Bronchial epithelial cell (primary cell): Measurements from ENCODE around the gene RBBP8NL. TPM values are rescaled to one million over a fixed set of nuclear protein-coding genes. Genes with fewer than 3 reads are reported as not detected.

Source experiments
- DNase-seq: peaks from one replicate; pipeline ENCODE4 v3.0.0-alpha.2; 2010; ENCODE audit warnings: low read depth
- FAIRE-seq: peaks from 2 replicates; lab custom pipeline; 2011; peaks lifted over from hg19 to GRCh38; lab: Jason Lieb, UNC
- H3K27me3 ChIP-seq: 2 replicates; pipeline ENCODE4 v1.5.1; 2011; ENCODE audit warnings: low read length; ENCODE audit not compliant: control insufficient read depth, insufficient read depth
- H3K36me3 ChIP-seq: 2 replicates; pipeline ENCODE4 v1.5.1; 2011; ENCODE audit warnings: low read length; ENCODE audit not compliant: control insufficient read depth, insufficient read depth
- H3K4me3 ChIP-seq: 2 replicates; pipeline ENCODE4 v1.5.1; 2011; ENCODE audit warnings: mild to moderate bottlenecking, low read depth, low read length, control low read depth
- CTCF ChIP-seq: IDR thresholded peaks from 2 replicates; pipeline ENCODE4 v1.5.1; 2011; ENCODE audit warnings: mild to moderate bottlenecking, moderate library complexity, low read length, control low read depth, inconsistent platforms; ENCODE audit not compliant: insufficient read depth, severe bottlenecking
- total RNA-seq: library from RNA; depleted of rRNA; stranded (reverse); fragments of >200 nt; gene quantifications from 2 replicates; pipeline ENCODE4 v1.2.1, GENCODE V29; 2014

The RBBP8NL gene
- total RNA-seq, 1 donor from 2014 or later, result under 0.01 TPM

- no peak for TF ChIP-seq CTCF
- H3K27me3 ChIP-seq, result no peaks in the 10 kb centered on the region
- no peak for FAIRE-seq
- no peak for DNase-seq
- peaks cover 5% of the 10 kb centered on the region for H3K36me3 ChIP-seq
- H3K4me3 ChIP-seq, result no peak overlapping the region
Measured at GRCh38 chr20:62394248-62395245, 32.8 kb downstream of the RBBP8NL start.

- no peaks in the 10 kb centered on the region for H3K27me3 ChIP-seq
- no peak for DNase-seq
- no peak for FAIRE-seq
- TF ChIP-seq CTCF, result no peak
- H3K4me3 ChIP-seq, result no peak overlapping the region
- H3K36me3 ChIP-seq, result peaks cover 10% of the 10 kb centered on the region
Measured at GRCh38 chr20:62393830-62394229, 33.5 kb downstream of the RBBP8NL start.

- Histone ChIP-seq H3K4me3 (no peak overlapping the region), H3K36me3 (peaks cover 12% of the 10 kb centered on the region), H3K27me3 (no peaks in the 10 kb centered on the region)
- DNase-seq (no peak), FAIRE-seq (no peak)
- TF ChIP-seq CTCF, result no peak
Measured at GRCh38 chr20:62393335-62393665, 34.0 kb downstream of the RBBP8NL start.

GRCh38 chr20:62392621-62393334, 34.6 kb downstream of the RBBP8NL start:
- DNase-seq (no peak), FAIRE-seq (no peak)
- TF ChIP-seq CTCF, result no peak
- Histone ChIP-seq H3K4me3 (no peak overlapping the region), H3K36me3 (peaks cover 14% of the 10 kb centered on the region), H3K27me3 (no peaks in the 10 kb centered on the region)

- FAIRE-seq (no peak), DNase-seq (no peak)
- H3K27me3 ChIP-seq, result no peaks in the 10 kb centered on the region
- no peak overlapping the region for H3K4me3 ChIP-seq
- TF ChIP-seq CTCF, result no peak
- H3K36me3 ChIP-seq, result peaks cover 17% of the 10 kb centered on the region
Measured at GRCh38 chr20:62392077-62392418, 35.3 kb downstream of the RBBP8NL start.
